DMS 273 (cell line): Measurements from ENCODE around the gene ZNF367.

Experiments
- DNase-seq: peaks from one replicate; lab custom pipeline; 2025; ENCODE audit not compliant: unreplicated experiment; lab: John Stamatoyannopoulos, UW

The ZNF367 gene

GRCh38 chr9:96437454-96437853, 19.3 kb upstream of the ZNF367 start:
- no peak for DNase-seq

- DNase-seq, result no peak
These were observed 18.4 kb upstream of the ZNF367 start for GRCh38 chr9:96436456-96437126.

- DNase-seq, result no peak
These were observed 17.9 kb upstream of the ZNF367 start for GRCh38 chr9:96436063-96436455.

GRCh38 chr9:96435345-96435744, 17.2 kb upstream of the ZNF367 start:
- no peak for DNase-seq

- peak; percentile 8 for DNase-seq
These were observed 12.2 kb upstream of the ZNF367 start for GRCh38 chr9:96430377-96430776.

- DNase-seq, result no peak
These were observed 11.6 kb upstream of the ZNF367 start for GRCh38 chr9:96429732-96430131.

GRCh38 chr9:96425500-96426169, 7.5 kb upstream of the ZNF367 start:
- DNase-seq, result no peak

GRCh38 chr9:96423985-96424336, 5.8 kb upstream of the ZNF367 start:
- no peak for DNase-seq

GRCh38 chr9:96423322-96423984, 5.3 kb upstream of the ZNF367 start:
- peak; percentile 45 for DNase-seq

- peak; percentile 65 for DNase-seq
These were observed 2.5 kb upstream of the ZNF367 start for GRCh38 chr9:96420468-96421219.

GRCh38 chr9:96419691-96419969, 1.5 kb upstream of the ZNF367 start:
- no peak for DNase-seq

GRCh38 chr9:96418920-96419690, 935 bp upstream of the ZNF367 start:
- DNase-seq, result peak; percentile 89

- no peak for DNase-seq
These were observed 498 bp downstream of the ZNF367 start for GRCh38 chr9:96417661-96418082.

- DNase-seq, result peak; percentile 93
These were observed 1.1 kb downstream of the ZNF367 start for GRCh38 chr9:96417051-96417586.

GRCh38 chr9:96413302-96414221, 4.6 kb downstream of the ZNF367 start:
- peak; percentile 18 for DNase-seq

GRCh38 chr9:96412174-96412913, 5.8 kb downstream of the ZNF367 start:
- no peak for DNase-seq

- DNase-seq, result no peak
These were observed 6.9 kb downstream of the ZNF367 start for GRCh38 chr9:96411129-96411838.
